Stomach (tissue), 9 donors: Measurements from ENCODE around the gene MESD. TPM values are rescaled to one million over a fixed set of nuclear protein-coding genes. Genes with fewer than 3 reads are reported as not detected.
"Not testable (repeated sequence)": the region's sequence is repeated elsewhere in the genome, so short reads cannot be mapped to it uniquely, and the experiment has no call there.

Experiments used
- DNase-seq, 2 donors: peaks; one replicate each; pipeline versions ENCODE4 v3.0.0 to v3.0.0-alpha.2; 2013 to 2019
- H3K27ac ChIP-seq, 5 donors: fragments of 200-600 bp in 4 of 5; sonication (generic) in 4 of 5; one replicate each; pipeline ENCODE4 v1.5.1; 2013 to 2019; ENCODE audit warnings: mild to moderate bottlenecking in 1 of 5, moderate library complexity in 1 of 5
- H3K27me3 ChIP-seq, 3 donors: fragments of 200-600 bp; sonication (generic); one replicate each; pipeline ENCODE4 v1.5.1; 2017 to 2019; ENCODE audit warnings: mixed run types in 1 of 3
- H3K36me3 ChIP-seq, 4 donors: fragments of 200-600 bp; sonication (generic); 1 replicate in 3 of 4; 2 replicates in 1 of 4; pipeline ENCODE4 v1.5.1; 2016 to 2019
- H3K4me1 ChIP-seq, 4 donors: fragments of 200-600 bp; sonication (generic); one replicate each; pipeline ENCODE4 v1.5.1; 2016 to 2019
- H3K4me3 ChIP-seq, 4 donors: fragments of 200-600 bp; sonication (generic) in 3 of 4; one replicate each; pipeline ENCODE4 v1.5.1; 2016 to 2019; ENCODE audit warnings: mild to moderate bottlenecking in 1 of 4
- H3K9me3 ChIP-seq, 4 donors: fragments of 200-600 bp; sonication (generic); one replicate each; pipeline ENCODE4 v1.5.1; 2016 to 2019
- EP300 ChIP-seq: sonication (generic); formaldehyde crosslinking; IDR thresholded peaks from one replicate; pipeline ENCODE4 v1.6.1; 2017; ENCODE audit warnings: antibody characterized with exemption
- POLR2A ChIP-seq, 4 donors: fragments of 450-650 bp; IDR thresholded peaks; one replicate each; pipeline ENCODE4 v1.6.1; 2016; ENCODE audit warnings: antibody characterized with exemption in 4 of 4, control low read depth in 2 of 4, mild to moderate bottlenecking in 1 of 4, moderate library complexity in 1 of 4
- POLR2AphosphoS5 ChIP-seq, 3 donors: sonication (generic); formaldehyde crosslinking; IDR thresholded peaks; one replicate each; pipeline ENCODE4 v1.6.1; 2016; ENCODE audit warnings: antibody characterized with exemption in 3 of 3
- WGBS, 5 donors: extraction: QIAGEN DNeasy Blood & Tissue Kit in 3 of 5; methylation state at CpG; one replicate each; pipeline versions ENCODE4 v1.1.5 to v1.1.7; 2013 to 2018; 5-methylcytosine and 5-hydroxymethylcytosine counted together
- intact Hi-C: fragments of 100-400 bp; cut with DNase I; formaldehyde crosslinking; loops from one replicate; pipeline ENCODE4 v1.15.1; 2023; ENCODE audit warnings: low total_unique reads
- polyA plus RNA-seq, 3 donors: library from polyadenylated mRNA; stranded (reverse); fragments of 200-250 nt; gene quantifications; one replicate each; pipeline ENCODE4 v1.2.3, GENCODE V29; 2013
- total RNA-seq, 5 donors: library from RNA; depleted of rRNA; stranded (reverse); fragments of >200 nt; gene quantifications; one replicate each; pipeline versions ENCODE4 v1.1.0 to v1.2.3, GENCODE V29; 2014 to 2016
- TF ChIP-seq, protein P1 (sequence below), 7 experiments: fragments of 450-650 bp in 4 of 7; fragments of 200-600 bp in 3 of 7; sonication (generic) in 3 of 7; IDR thresholded peaks; one replicate each; pipeline ENCODE4 v1.5.1; 2016 to 2019; ENCODE audit warnings: antibody characterized with exemption in 7 of 7, control low read depth in 2 of 7, mild to moderate bottlenecking in 1 of 7
- donor health status: healthy with polysubstance abuse.
- donor health status: Bipolar disorder and iron deficiency.
- donor health status: healthy.

Gene MESD
- total and polyA plus RNA-seq, 8 donors = 5.5 to 34.8 (median 15.7) TPM

DNA sequence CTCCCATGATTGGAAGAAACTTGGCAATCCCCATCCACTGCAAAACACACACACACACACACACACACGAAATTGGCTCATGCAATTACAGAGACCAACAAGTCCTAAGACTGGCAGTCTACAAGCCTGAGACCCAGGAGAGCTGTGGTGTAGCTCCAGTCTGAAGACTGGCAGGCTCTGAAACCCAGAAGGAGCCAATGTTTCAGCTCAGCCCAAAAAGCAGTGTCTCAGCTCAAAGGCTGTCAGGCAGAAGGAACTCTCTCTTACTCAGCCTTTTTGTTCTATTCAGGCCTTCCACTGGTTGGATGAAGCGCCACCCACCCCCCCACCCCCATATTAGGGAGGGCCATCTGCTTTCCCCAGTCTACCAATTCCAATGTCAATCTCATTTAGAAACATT is 32.1 kb downstream of the MESD start:
- DNase-seq = no peak
- Histone ChIP-seq H3K27ac (no peak overlapping the region), H3K4me3 (no peak overlapping the region), H3K27me3 (no peaks in the 10 kb centered on the region), H3K4me1 (peaks cover 0 to 3% (median 0%) of the 10 kb centered on the region in 4 donors), H3K9me3 (no peaks in the 10 kb centered on the region), H3K36me3 (peaks cover 0 to 31% (median 22%) of the 10 kb centered on the region in 4 donors)
- TF ChIP-seq EP300 (no peak), POLR2A (IDR thresholded peaks at IDR 0.05) (no peak), POLR2AphosphoS5 (IDR thresholded peaks at IDR 0.05) (no peak)
- TF ChIP-seq, protein P1, sequence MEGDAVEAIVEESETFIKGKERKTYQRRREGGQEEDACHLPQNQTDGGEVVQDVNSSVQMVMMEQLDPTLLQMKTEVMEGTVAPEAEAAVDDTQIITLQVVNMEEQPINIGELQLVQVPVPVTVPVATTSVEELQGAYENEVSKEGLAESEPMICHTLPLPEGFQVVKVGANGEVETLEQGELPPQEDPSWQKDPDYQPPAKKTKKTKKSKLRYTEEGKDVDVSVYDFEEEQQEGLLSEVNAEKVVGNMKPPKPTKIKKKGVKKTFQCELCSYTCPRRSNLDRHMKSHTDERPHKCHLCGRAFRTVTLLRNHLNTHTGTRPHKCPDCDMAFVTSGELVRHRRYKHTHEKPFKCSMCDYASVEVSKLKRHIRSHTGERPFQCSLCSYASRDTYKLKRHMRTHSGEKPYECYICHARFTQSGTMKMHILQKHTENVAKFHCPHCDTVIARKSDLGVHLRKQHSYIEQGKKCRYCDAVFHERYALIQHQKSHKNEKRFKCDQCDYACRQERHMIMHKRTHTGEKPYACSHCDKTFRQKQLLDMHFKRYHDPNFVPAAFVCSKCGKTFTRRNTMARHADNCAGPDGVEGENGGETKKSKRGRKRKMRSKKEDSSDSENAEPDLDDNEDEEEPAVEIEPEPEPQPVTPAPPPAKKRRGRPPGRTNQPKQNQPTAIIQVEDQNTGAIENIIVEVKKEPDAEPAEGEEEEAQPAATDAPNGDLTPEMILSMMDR (IDR thresholded peaks at IDR 0.05) = no peak
- WGBS, 5 donors = 78 to 86% (median 80%) methylated on average over 2 of the region's 2 CpGs
- intact Hi-C loops = no loop called here

DNA sequence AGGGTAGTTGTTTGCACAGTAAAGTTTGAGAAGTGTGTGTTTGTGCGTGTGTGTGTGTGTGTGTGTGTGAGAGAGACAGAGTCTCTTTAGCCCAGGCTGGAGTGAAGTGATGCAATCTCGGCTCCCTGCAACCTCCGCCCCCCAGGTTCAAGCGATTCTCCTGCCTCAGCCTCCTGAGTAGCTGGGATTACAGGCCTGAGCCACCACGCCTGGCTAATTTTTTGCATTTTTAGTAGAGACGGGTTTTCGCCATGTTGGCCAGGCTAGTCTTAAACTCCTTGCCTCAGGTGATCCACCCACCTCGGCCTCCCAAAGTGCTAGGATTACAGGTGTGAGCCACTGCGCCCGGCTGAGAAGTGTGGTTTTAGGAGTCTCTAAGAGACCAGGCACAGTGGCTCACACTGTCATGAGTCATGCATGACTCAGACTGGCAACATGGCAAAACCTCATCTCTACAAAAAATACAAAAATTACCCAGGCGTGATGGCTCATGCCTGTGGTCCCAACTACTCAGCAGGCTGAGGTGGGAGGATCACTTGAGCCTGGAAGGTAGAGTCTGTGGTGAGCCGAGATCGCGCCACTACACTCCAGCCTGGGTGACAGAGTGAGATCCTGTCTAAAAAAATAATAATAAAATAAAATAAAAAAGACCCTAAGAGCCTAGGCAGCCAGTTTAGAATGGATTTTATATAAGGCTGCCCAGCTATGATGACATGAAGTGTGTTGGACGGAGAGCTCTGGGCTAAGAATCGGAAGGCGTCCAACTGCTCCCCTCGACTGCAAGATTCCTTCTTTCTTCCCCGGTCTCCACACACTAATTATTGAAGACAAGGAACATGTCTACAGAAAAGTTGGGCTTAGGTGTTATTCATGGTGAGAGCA is 33.8 kb downstream of the MESD start:
- H3K27me3 ChIP-seq, DNase-seq, H3K4me3 ChIP-seq, H3K4me1 ChIP-seq, H3K9me3 ChIP-seq, intact Hi-C loops, H3K27ac ChIP-seq: not testable (repeated sequence)
- peaks cover 2 to 45% (median 40%) of the 10 kb centered on the region in 4 donors for H3K36me3 ChIP-seq
- WGBS, 5 donors = 85 to 94% (median 91%) methylated on average over 19 of the region's 19 CpGs

DNA sequence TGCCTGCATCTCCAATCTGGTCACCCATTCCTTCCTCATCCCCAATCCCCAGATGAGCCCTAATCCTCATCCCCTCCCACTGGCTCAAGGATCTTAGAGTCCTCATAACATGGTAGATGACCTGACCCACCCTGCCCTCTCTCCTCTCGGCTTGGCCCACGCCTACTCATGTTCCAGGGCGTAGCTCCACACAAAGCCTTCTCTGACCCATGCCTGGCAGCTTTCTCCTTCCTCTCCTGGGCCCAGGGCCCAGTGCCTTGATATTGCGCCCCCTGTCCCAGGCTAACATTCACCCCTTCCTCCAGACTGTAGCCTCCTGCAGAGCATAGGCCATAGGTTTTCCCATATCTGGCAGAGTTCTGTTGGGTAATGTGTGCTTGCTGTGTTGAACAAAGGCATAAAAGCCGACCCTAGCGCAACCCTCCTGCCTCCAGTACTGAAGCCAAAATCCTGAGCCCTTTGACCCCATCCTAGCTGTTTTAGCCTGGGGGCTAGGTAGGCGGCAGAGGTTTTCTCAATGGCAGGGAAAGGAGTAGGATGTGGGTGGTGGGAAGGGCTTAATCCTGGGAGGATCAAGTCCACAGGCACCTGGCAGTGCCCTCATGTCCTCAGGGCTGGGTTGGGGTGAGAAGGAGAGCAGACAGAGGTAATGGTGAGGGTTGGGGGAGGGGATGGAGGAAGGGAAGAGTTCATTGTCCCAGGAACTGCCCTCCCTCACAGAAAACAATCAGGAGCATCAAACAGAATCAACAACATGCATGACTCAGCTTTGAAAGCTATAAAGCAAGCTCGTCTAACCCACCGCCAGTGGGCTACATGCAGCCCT is 35.5 kb downstream of the MESD start:
- no peaks in the 10 kb centered on the region for H3K9me3 ChIP-seq
- DNase-seq = no peak
- peaks cover 8 to 51% (median 45%) of the 10 kb centered on the region in 4 donors for H3K36me3 ChIP-seq
- H3K4me1 ChIP-seq = peaks cover 0 to 3% (median 0%) of the 10 kb centered on the region in 4 donors
- 78 to 94% (median 93%) methylated on average over 9 of the region's 9 CpGs for WGBS, 5 donors
- no peak overlapping the region for H3K27ac ChIP-seq
- TF ChIP-seq POLR2A (IDR thresholded peaks at IDR 0.05) (no peak), POLR2AphosphoS5 (IDR thresholded peaks at IDR 0.05) (no peak), EP300 (no peak)
- TF ChIP-seq, protein P1 (IDR thresholded peaks at IDR 0.05) = no peak
- intact Hi-C loops = no loop called here
- no peaks in the 10 kb centered on the region for H3K27me3 ChIP-seq
- no peak overlapping the region for H3K4me3 ChIP-seq

DNA sequence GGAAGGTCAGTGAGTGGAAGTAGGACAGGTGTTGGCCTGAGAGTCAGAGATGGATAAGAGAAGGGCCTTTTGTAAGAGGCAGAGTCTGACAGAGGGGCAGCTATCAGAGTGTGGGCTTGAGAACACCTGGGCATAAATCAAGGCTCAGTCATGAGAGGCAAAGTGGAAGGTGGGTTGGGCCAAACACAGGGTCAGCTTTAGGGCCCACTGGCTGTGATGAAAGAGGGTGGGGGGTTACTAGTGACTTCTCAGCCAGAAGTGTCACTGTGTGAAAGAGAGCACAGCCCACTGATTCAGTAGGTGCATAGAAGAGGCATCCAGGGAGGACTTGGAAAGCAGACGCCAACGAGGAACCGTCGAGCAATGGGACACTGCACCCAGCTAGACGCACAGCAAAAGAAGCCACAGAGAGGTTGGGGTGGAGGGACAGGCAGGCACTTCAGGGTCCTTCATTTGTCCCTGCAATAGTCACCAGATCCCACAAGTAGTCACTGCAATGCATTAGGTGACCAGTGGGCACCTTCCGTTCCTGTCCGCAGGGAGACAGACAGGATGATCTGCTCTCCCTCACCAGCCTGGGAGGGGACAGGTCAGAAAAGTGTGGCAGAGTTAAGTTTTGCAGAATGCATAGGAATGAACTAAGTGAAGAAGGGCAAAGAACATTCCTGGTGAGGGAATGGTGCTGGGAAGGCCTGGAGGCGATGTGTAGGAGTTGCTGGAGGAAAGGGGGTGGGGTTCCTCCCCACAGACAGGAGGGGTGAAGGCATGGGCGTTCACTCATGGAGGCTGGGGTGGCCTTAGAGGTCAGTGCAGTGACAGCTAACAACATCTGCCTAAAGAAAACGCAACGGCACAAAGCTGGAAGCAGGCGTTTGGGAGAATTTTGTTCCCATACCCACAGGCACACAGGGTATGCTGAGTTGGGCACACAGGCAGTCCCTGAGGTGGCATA is 36.3 kb downstream of the MESD start:
- Histone ChIP-seq H3K4me1 (peaks cover 0 to 3% (median 0%) of the 10 kb centered on the region in 4 donors), H3K4me3 (no peak overlapping the region), H3K36me3 (peaks cover 17 to 53% (median 47%) of the 10 kb centered on the region in 4 donors), H3K27me3 (no peaks in the 10 kb centered on the region), H3K27ac (no peak overlapping the region), H3K9me3 (no peaks in the 10 kb centered on the region)
- 96 to 98% (median 97%) methylated on average over 12 of the region's 12 CpGs for WGBS, 5 donors
- intact Hi-C loops = no loop called here
- no peak for DNase-seq
- TF ChIP-seq EP300 (no peak), POLR2A (IDR thresholded peaks at IDR 0.05) (no peak), POLR2AphosphoS5 (IDR thresholded peaks at IDR 0.05) (no peak)
- TF ChIP-seq, protein P1 (IDR thresholded peaks at IDR 0.05) = no peak
